IPS-18c (cell line): ENCODE data around the gene RNASE9.
"Not testable (repeated sequence)": the region's sequence is repeated elsewhere in the genome, so short reads cannot be mapped to it uniquely, and the experiment has no call there.

Experiments used
- H3K4me3 ChIP-seq: 2 replicates; pipeline ENCODE4 v1.7.0; 2013; ENCODE audit warnings: low read depth, mild to moderate bottlenecking, low read length, moderate library complexity; ENCODE audit not compliant: insufficient read depth
- H3K9me3 ChIP-seq: one replicate; pipeline ENCODE4 v1.6.1; 2013; ENCODE audit warnings: mild to moderate bottlenecking, low read length, moderate library complexity; ENCODE audit not compliant: control insufficient read depth, insufficient read depth

RNASE9 gene

GRCh38 chr14:20550926-20551325 is 9.9 kb downstream of the RNASE9 start:
- no peak overlapping the region for H3K4me3 ChIP-seq
- H3K9me3 ChIP-seq = no peaks in the 10 kb centered on the region

DNA sequence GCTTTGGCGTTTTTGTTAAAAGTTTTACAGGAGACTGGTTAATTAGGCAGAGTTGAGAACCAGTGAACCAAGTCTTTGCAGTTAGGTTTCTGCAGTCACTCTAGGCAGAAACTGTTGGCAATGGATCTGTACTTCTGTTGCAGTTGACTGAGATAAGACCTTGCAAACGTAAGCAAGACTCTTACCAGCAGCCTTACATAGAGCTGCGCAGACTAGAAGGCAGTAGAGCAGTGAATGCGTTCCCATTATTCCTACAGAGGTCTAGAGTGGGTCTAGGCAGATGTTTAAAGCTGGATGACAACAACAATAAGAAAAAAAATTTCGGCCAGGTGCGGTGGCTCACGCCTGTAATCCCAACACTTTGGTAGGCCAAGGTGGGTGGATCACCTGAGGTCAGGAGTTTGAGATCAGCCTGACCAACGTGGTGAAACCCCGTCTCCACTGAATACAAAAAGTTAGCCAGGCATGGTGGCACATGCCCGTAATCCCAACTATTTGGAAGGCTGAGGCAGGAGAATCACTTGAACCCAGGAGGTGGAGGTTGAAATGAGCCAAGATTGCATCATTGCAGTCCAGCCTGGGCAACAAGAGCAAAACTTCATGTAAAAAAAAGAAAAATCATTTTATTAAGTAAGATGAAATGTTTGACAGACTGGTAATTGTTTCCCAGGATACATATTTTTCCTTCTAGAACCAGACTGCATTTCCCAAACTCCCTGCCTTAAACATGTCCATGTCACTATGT is 12.3 kb downstream of the RNASE9 start:
- H3K4me3 ChIP-seq = no peak overlapping the region
- H3K9me3 ChIP-seq = no peaks in the 10 kb centered on the region

- no peak overlapping the region for H3K4me3 ChIP-seq
- no peaks in the 10 kb centered on the region for H3K9me3 ChIP-seq
Observed at GRCh38 chr14:20546877-20547276, 14.0 kb downstream of the RNASE9 start.

DNA sequence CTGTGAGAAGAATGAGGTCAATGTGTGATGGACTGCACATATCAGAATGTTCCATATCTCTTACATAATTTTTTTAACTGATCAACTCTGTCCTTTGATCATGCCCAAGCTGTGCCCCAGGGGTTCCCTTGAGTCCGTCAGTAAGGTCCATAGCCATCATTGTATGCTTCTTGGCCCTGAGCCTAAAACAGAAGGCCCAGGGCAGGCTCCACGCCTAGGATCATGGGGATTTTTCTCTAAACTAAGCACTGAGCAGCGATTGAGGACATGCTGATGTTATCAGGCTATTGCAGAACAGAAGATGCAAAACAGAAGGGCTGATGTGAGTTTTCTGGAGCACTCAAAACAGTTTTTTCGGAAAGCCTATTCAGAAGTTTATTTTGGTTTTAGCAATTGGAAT is 20.9 kb downstream of the RNASE9 start:
- no peaks in the 10 kb centered on the region for H3K9me3 ChIP-seq
- no peak overlapping the region for H3K4me3 ChIP-seq

DNA sequence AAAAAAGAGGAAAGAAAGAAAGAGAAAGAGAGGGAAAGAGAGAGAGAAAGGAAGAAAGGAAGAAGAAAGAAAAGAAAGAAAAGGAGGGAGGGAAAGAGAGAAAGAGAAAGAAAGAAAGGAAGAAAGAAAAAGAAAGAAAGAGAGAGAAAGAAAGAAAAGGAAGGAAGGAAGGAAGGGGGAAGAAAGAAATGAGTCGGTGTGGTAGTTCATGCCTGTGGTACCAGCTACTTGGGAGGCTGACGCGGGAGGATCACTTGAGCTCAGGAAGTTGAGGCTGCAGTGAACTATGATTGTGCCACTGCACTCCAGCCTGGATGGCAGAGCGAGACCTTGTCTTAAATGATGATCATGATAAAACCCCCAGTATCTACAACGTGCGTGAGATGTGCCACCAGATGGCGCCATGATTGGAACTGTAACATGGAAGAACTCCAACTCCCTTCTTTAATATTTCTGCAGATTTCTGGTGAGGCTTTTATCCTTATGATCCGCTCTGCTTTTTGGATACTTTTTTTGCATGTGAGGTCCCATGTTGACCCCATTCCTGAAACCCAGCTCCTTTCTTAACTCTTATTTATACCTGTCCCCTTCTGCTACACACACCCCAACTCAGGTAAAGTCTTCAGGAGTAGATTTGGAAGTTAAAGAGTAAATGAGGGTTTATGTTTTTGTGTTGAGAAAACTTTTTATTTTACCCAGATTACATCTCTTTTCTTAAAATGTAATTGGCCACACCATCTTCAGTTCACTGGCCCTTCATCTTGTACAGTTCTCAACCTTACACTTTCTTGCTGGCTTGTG is 29.9 kb downstream of the RNASE9 start:
- Histone ChIP-seq H3K9me3 (no peaks in the 10 kb centered on the region), H3K4me3 (no peak overlapping the region)

DNA sequence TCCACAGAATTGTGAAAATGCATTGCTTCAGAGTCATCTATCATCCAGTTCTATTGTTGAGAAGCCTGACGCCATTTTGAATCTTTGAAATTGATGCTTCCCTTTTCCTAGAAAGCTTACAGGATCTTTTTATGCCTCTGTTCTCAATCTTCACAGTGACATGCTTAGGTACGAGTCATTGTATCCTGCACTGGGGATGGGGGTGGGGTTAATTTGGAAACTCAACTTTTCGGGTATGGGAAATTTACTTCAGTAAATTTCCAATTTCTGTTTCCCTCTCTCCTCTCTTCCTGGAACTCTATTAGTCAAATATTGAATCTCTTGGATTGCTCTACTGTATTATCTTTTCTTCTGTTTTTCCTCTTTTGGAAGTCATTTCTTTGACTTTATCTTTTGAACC is 31.0 kb downstream of the RNASE9 start:
- H3K4me3 ChIP-seq = no peak overlapping the region

GRCh38 chr14:20524027-20524426 is 36.8 kb downstream of the RNASE9 start:
- no peak overlapping the region for H3K4me3 ChIP-seq
- no peaks in the 10 kb centered on the region for H3K9me3 ChIP-seq

More for the DNA sequence above, 31.0 kb downstream of the RNASE9 start:
- no peaks in the 10 kb centered on the region for H3K9me3 ChIP-seq

GRCh38 chr14:20522332-20522731 is 38.5 kb downstream of the RNASE9 start:
- no peak overlapping the region for H3K4me3 ChIP-seq
- no peaks in the 10 kb centered on the region for H3K9me3 ChIP-seq

DNA sequence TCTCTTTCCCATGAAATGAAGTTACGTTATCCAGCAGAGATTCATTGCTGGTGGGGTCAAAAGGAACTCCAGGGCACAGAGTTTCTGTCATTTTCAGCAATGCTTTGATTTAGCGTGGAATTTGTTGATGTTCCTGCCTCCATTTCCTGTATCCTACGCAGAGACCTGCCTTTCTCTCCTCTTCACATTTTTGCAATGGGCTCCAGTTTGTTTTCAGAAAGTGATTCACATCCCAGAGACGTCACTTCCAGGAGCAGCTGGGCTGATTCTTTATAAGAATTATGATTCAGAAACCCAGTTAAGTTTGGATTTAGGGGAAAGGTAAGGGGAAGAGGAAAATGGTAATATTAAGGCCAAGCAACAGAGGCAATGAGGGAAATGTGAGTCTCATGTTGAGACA is 43.9 kb downstream of the RNASE9 start:
- H3K4me3 ChIP-seq = no peak overlapping the region
- H3K9me3 ChIP-seq = no peaks in the 10 kb centered on the region

- Histone ChIP-seq H3K4me3 (no peak overlapping the region), H3K9me3 (no peaks in the 10 kb centered on the region)
Observed at GRCh38 chr14:20515846-20516245, 45.0 kb downstream of the RNASE9 start.

DNA sequence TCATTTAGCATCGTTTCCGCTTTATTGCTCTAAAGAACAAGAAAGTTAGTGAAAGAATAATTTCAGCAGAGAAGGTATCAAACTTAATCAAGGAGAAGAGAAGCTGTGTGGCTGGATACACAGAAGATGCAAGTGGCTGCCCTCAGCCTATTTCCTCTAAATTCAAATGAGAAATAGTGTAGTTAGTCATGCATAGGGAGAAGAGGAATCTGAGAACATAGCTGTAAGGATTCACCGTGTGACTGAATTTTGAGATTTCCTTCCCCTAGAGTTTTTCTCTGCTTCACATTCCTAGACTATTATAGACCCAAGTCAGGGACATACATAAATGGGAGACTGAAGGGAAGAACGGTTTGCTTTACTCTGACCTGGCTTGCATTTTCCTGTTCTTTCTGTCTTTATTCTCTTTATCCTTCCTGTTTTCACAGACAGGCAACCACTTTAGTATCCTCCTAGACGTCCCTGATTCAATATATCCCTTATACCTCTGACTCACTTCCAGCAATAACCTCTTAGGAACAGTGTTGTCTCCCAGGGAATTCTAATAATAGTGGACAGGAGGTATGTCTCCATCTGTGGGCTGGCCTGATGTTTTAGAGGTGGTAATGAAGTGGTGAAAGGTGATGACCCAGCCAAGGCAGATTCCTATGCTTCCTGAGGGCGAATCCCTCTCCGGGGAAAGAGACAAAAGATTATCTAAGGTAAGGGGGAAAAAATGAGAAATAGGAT is 48.5 kb downstream of the RNASE9 start:
- no peaks in the 10 kb centered on the region for H3K9me3 ChIP-seq
- H3K4me3 ChIP-seq = no peak overlapping the region; the same call in 1 of the 2 replicates

DNA sequence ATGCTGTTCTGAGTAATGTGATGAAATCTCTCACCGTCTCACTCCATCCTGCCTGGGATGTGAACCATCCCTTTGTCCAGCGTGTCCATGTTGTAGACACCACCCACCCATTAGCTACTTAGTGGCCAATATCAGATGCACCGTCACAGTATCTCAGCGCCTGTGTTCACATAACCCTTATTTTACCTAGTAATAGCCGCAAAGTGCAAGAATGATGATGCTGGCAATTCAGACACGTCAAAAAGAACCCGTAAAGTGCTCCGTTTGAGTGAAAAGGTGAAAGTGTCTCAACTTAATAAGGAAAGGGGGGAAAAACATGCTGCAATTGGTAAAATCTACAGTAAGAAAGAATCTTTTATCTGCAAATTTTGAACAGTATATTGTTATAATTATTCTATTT is 52.5 kb downstream of the RNASE9 start:
- Histone ChIP-seq H3K9me3 (peaks cover 3% of the 10 kb centered on the region), H3K4me3 (no peak overlapping the region)

GRCh38 chr14:20507537-20507936 is 53.3 kb downstream of the RNASE9 start:
- H3K4me3 ChIP-seq, H3K9me3 ChIP-seq: not testable (repeated sequence)

DNA sequence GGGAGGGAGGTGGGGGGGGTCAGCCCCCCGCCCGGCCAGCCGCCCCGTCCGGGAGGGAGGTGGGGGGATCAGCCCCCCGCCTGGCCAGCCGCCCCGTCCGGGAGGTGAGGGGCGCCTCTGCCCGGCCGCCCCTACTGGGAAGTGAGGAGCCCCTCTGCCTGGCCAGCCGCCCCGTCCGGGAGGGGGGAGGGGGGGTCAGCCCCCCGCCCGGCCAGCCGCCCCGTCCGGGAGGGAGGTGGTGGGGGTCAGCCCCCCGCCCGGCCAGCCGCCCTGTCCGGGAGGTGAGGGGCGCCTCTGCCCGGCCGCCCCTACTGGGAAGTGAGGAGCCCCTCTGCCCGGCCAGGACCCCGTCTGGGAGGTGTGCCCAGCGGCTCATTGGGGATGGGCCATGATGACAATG is 54.1 kb downstream of the RNASE9 start:
- H3K9me3 ChIP-seq, H3K4me3 ChIP-seq: not testable (repeated sequence)

GRCh38 chr14:20506276-20506675 is 54.6 kb downstream of the RNASE9 start:
- H3K4me3 ChIP-seq = not testable (repeated sequence)

More at GRCh38 chr14:20506276-20506675, 54.6 kb downstream of the RNASE9 start:
- not testable (repeated sequence) for H3K9me3 ChIP-seq
